Gastrocnemius medialis (tissue), 4 donors: ENCODE data around the gene PPP1R26.

Experiments used
- POLR2A ChIP-seq, 2 donors: fragments of 450-650 bp; IDR thresholded peaks; one replicate each; pipeline ENCODE4 v1.6.1; 2017; ENCODE audit warnings: antibody characterized with exemption in 2 of 2, mild to moderate bottlenecking in 2 of 2, moderate library complexity in 2 of 2
- TF ChIP-seq, protein P1 (sequence below), 5 experiments: fragments of 450-650 bp in 3 of 5; fragments of 200-600 bp in 2 of 5; sonication (generic) in 2 of 5; IDR thresholded peaks in 4 of 5; conservative IDR thresholded peaks in 1 of 5; 1 replicate in 4 of 5; 2 replicates in 1 of 5; pipeline ENCODE4 v1.5.1; 2016 to 2019; ENCODE audit warnings: antibody characterized with exemption in 5 of 5, mild to moderate bottlenecking in 3 of 5, moderate library complexity in 3 of 5

DNA sequence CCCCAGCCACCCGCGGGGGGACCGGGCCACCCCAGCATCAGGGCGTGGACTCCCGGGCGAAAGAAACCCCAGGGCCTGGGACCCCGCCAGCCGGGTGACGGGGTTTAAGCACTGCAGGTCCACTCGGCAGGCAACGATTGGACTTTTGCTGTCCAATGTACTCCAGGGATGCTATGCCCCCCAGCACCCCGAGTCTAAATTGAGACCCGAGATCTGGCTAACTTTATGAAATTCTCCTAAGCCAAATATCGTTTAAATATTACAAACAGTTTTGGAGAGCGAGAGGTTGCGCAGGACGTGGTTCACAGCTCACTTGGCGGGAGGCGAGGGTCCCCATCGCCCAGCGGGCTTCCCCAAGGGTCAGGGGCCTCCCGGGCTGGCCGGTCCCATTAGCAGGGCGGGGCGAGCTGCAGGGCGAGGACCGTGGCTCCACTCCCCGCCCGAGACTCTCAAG, 20.5 kb downstream of the PPP1R26 start:
- TF ChIP-seq, protein P1, sequence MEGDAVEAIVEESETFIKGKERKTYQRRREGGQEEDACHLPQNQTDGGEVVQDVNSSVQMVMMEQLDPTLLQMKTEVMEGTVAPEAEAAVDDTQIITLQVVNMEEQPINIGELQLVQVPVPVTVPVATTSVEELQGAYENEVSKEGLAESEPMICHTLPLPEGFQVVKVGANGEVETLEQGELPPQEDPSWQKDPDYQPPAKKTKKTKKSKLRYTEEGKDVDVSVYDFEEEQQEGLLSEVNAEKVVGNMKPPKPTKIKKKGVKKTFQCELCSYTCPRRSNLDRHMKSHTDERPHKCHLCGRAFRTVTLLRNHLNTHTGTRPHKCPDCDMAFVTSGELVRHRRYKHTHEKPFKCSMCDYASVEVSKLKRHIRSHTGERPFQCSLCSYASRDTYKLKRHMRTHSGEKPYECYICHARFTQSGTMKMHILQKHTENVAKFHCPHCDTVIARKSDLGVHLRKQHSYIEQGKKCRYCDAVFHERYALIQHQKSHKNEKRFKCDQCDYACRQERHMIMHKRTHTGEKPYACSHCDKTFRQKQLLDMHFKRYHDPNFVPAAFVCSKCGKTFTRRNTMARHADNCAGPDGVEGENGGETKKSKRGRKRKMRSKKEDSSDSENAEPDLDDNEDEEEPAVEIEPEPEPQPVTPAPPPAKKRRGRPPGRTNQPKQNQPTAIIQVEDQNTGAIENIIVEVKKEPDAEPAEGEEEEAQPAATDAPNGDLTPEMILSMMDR (IDR thresholded peaks at IDR 0.05 in 4 of 5, conservative IDR thresholded peaks at IDR 0.05 in 1 of 5): no peak
- no peak for TF ChIP-seq POLR2A (IDR thresholded peaks at IDR 0.05)
